HG03064 (cell line): ENCODE results near the gene APLP2.

Experiments
- ATAC-seq: cut with Tn5 transposase; IDR thresholded peaks from one replicate; pipeline ENCODE4 v1.9.1; 2021; ENCODE audit warnings: low read depth; ENCODE audit not compliant: unreplicated experiment

Gene APLP2

GRCh38 chr11:130139401-130139800 lies 69.7 kb downstream of the APLP2 start:
- no peak for ATAC-seq

DNA sequence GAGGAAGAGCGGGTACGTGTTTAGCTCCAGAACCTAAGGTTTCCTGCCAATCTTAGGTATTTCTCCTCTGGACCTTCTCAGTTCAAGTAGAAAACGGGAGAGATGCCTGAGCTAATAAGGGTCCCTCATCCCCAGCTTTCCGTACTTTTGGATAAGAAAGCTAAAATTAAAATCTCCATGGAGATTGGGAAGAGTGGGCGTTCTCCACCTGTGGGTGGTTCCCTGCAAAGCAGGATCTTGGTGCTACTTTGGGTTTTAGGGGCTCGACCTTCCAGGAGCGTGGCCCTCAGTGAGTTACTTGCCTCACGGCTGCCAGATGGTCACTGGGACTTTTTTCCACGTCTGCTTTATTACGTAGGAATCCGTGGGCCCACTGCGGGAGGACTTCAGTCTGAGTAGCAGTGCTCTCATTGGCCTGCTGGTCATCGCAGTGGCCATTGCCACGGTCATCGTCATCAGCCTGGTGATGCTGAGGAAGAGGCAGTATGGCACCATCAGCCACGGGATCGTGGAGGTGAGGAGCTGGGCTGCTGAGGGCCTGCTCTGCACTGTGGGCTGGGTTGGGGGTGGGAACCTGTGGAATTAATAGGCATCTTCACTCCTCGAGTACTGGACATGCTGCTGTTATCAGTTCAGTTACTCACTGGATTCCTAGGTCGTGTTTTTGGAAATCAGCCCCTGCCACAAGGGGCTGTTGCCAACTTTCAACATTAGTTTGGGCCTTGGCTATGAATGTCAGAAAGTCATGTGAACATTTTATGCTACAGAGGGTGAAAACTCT lies 72.1 kb downstream of the APLP2 start:
- ATAC-seq, result no peak

DNA sequence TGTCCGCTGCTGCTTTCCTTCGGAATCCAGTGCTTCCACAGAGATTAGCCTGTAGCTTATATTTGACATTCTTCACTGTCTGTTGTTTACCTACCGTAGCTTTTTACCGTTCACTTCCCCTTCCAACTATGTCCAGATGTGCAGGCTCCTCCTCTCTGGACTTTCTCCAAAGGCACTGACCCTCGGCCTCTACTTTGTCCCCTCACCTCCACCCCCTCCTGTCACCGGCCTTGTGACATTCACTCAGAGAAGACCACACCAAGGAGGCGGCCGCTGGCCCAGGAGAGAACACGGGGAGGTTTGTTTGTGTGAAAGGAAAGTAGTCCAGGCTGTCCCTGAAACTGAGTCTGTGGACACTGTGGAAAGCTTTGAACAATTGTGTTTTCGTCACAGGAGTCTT lies 74.4 kb downstream of the APLP2 start:
- ATAC-seq, result no peak

- no peak for ATAC-seq
Measured at GRCh38 chr11:130144861-130145281, 75.2 kb downstream of the APLP2 start.

DNA sequence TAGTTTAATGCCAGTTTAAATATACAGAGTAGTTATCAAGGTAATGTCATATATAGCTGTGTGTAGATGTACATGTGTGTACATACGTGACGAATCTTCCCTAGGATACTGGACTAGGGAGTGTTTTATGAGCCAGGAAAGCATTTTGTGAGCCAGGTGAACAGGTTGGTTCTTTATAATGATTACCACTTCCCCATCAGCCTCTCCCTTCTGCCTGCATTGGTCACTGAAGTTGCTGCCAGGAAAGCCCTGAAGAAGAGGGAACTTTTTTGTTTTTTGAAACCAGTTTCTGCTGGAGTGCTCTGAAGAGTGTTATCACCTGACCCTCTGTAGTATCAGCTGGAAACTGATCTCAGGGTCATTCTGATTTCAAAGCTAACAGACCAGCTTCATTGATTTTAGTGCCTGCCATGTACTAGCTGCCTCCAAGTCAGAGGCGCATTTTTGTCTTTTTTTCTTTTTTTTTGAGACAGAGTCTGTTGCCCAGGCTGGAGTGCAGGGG lies 75.7 kb downstream of the APLP2 start:
- ATAC-seq, result no peak

DNA sequence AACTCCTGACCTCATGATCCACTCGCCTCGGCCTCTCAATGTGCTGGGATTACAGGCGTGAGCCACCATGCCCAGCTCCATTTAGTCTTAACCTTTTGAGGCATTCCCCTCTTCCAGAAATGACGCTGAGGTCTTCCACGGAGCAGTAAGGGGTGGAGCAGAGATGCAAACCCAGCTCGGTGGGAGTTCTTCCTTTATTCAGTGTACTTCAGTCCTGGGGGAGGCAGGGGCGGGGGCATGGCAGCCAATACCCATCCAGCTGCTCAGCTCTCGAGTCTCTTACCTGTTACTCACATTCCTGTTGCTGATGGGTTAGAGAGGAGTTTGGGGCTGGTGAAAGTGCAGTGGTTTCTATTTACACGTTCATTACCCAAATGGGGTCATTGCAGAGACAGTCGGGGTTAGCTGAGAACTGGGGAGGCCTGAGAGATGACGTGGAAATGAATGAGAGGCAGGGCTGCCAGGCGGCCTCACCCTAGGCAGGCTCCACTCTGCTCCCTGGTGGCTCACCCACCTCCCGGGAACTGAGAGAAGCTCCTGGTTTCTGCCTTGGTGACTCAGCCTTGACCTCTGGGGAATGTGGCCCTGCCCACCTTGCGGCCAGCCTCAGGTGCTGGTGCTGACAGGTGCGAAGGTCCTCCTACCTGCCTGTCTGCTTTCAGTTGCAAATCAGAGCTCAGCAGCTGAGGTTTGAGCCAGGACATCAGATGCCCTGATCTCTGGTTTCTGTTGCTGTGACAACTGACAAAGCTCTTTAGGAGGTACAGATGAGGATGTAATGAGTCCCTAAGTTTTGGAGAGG lies 76.5 kb downstream of the APLP2 start:
- ATAC-seq, result no peak

- no peak for ATAC-seq
Measured at GRCh38 chr11:130146796-130147195, 77.1 kb downstream of the APLP2 start.

- ATAC-seq, result no peak
Measured at GRCh38 chr11:130148796-130149326, 79.2 kb downstream of the APLP2 start.

- no peak for ATAC-seq
Measured at GRCh38 chr11:130150790-130151189, 81.1 kb downstream of the APLP2 start.

DNA sequence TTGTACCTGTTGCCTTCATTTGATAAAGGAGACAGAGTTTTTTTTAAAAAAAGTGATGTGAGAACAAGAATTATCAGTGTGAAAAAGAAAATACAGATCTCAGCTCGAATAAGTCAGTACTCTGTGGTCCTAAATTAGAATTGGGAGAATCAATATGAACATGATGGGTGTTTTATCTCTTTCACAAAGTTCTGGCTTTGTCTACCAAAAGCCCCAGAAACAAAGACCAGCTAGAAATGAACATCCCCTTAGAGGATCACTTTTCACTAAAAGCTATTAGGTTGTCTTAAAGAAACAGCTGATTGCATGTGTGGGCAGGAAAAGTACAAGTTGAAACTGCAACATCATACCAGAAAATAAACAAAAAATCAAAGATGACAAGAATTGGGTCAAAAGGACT lies 81.5 kb downstream of the APLP2 start:
- no peak for ATAC-seq

DNA sequence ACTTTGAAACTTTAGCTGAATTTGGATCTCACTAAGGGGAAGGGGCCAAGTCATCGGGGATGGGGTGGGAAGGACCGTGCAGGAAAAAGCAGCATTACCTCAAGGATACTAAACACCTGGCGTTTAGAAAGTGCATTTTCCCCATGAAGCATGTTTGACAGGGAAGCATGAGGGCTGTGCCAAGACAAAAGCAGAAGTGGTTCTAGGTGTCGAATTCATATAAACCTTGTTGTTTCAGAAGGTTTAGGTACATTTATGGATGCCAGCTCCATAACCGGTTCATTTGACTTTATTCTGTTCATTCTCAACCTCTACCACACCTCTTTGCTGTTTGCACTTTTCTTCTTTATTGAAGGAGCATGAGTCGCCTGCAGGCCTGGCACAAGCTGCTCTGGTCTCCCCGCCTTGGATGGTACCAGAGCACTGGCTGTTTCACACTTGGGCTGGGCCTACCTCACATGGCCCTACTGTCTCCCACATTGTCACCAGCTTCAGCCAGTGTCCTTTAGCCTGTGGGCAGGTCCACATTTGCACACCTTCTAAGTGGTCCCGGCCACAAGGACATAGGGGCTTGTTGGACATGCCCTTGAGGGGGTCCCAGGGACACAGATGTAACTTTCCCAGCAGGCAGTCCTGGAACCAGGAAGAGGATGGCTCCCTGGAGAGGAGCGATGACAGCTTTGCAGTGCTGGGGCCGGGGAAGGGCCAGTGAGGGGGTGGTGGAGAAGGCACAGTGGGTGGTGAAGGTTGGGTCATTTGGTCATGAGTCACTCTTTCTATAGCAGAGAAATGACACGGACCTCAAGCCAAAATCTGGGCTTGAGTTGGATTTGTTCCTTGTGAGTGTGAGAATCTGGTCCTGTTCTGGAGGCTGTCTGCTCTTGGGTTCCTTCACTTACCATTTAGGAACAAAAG lies 86.7 kb downstream of the APLP2 start:
- no peak for ATAC-seq

DNA sequence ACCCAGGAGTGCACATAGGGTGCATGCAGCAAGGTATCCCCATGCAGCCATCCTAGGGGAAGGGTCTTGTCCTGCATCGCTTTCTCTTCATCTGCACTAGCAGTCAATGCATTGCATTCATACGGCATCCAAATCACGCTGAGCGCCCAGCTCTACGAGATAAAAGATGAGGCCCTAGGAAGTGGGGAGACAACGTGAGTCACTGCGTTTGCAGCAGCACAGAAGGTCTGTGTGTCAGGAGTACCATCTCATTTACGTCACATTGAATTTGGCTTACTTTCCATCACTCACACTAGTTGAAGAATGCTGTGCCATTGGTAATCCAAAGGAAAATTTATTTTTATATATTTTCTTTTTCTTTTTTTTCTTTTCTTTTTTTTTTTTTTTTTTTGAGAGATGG lies 87.4 kb downstream of the APLP2 start:
- no peak for ATAC-seq

DNA sequence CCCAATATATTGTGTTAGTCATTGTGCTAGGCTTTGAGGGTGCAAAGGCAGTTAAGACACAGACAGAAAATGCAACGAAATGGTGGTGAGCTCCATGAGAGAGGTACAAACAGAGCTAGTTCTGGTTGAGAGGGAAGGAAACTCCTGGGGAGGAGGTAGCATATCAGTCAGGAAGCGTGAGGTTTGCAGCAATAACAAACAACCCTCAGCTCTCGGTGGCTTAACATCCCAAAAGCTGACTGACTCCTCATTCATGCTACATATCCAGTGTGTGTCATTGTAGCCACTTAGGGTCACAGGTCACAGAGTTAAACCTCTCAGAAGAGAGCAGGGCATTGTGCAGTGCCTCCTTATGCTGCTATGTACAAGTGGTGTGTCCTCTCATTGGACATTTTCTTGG lies 88.1 kb downstream of the APLP2 start:
- no peak for ATAC-seq

- no peak for ATAC-seq
Measured at GRCh38 chr11:130159139-130159538, 89.4 kb downstream of the APLP2 start.

- ATAC-seq, result no peak
Measured at GRCh38 chr11:130159657-130160497, 90.2 kb downstream of the APLP2 start, which contains the start of gene ST14. Gene ST14 (plus strand): TSS chr11:130159782. CDS start chr11:130159980, 198 bp downstream.

GRCh38 chr11:130160498-130161155 lies 90.9 kb downstream of the APLP2 start:
- ATAC-seq, result no peak

GRCh38 chr11:130161441-130162145 lies 91.9 kb downstream of the APLP2 start:
- no peak for ATAC-seq

GRCh38 chr11:130162733-130163132 lies 93.0 kb downstream of the APLP2 start:
- ATAC-seq, result no peak
